HepG2 (cell line): Measurements from ENCODE around the gene COX6B1. TPM values are rescaled to one million over a fixed set of nuclear protein-coding genes. Genes with fewer than 3 reads are reported as not detected.
A peak's percentile ranks its signal among the peaks of the same experiment; 100 is the strongest.

Source experiments
- CTCF ChIP-seq: sonication (generic); formaldehyde crosslinking; IDR thresholded peaks from 2 replicates; pipeline ENCODE4 v1.5.0; 2020; ENCODE audit warnings: mild to moderate bottlenecking, missing genetic modification reagents, moderate library complexity
- GATAD2A ChIP-seq: IDR thresholded peaks from 2 replicates; pipeline ENCODE4 v1.6.1; 2016
- MBD4 ChIP-seq: IDR thresholded peaks from 2 replicates; pipeline ENCODE4 v1.6.1; 2012; ENCODE audit warnings: low read length, inconsistent platforms, borderline replicate concordance
- PRDM10 ChIP-seq: sonication (generic); formaldehyde crosslinking; IDR thresholded peaks from 2 replicates; pipeline ENCODE4 v1.4.0; 2020; ENCODE audit warnings: low read depth, missing genetic modification reagents
- RELA ChIP-seq: sonication (generic); formaldehyde crosslinking; IDR thresholded peaks from 2 replicates; pipeline ENCODE4 v1.4.0; 2020; ENCODE audit warnings: missing genetic modification reagents
- STAG1 ChIP-seq: sonication (generic); formaldehyde crosslinking; IDR thresholded peaks from 2 replicates; pipeline ENCODE4 v1.4.0; 2020; ENCODE audit warnings: missing genetic modification reagents
- ZBTB4 ChIP-seq: sonication (generic); formaldehyde crosslinking; IDR thresholded peaks from 2 replicates; pipeline ENCODE4 v1.4.0; 2020; ENCODE audit warnings: missing genetic modification reagents, mild to moderate bottlenecking, borderline replicate concordance
- ZNF20 ChIP-seq: sonication (generic); formaldehyde crosslinking; IDR thresholded peaks from 2 replicates; pipeline ENCODE4 v1.4.0; 2020; ENCODE audit warnings: mild to moderate bottlenecking, moderate library complexity, missing genetic modification reagents
- ZNF44 ChIP-seq: sonication (generic); formaldehyde crosslinking; IDR thresholded peaks from 2 replicates; pipeline ENCODE4 v1.5.1; 2020; ENCODE audit warnings: mild to moderate bottlenecking, missing genetic modification reagents
- ZNF746 ChIP-seq: sonication (generic); formaldehyde crosslinking; IDR thresholded peaks from 2 replicates; pipeline ENCODE4 v1.8.0; 2022; ENCODE audit warnings: mild to moderate bottlenecking, missing genetic modification reagents
- polyA plus RNA-seq, 8 experiments: library from polyadenylated mRNA; depleted of rRNA in 3 of 8; stranded (reverse) in 7 of 8; unstranded in 1 of 8; fragments of >200 nt; fragmentation: Illumina TruSeq in 4 of 8; extraction: Trizol in 4 of 8; gene quantifications; 2 replicates each; pipeline versions ENCODE4 v1.2.1 to v1.2.3, GENCODE V29; 2011 to 2016; ENCODE audit warnings: low read depth in 4 of 8, missing spikeins in 1 of 8, mixed read lengths in 1 of 8; ENCODE audit not compliant: insufficient read depth in 1 of 8
- total RNA-seq, 5 experiments: library from RNA; depleted of rRNA; stranded (reverse); fragments of >200 nt; fragmentation: Illumina TruSeq; extraction: Trizol; gene quantifications; 2 replicates each; pipeline ENCODE4 v1.2.3, GENCODE V29; 2016; ENCODE audit warnings: low read depth in 1 of 5
- TF ChIP-seq, protein P1 (sequence below): sonication (generic); formaldehyde crosslinking; IDR thresholded peaks from 2 replicates; pipeline ENCODE4 v1.5.1; 2020; ENCODE audit warnings: mild to moderate bottlenecking, missing genetic modification reagents, moderate library complexity

Gene COX6B1
- total and polyA plus RNA-seq, 2 of the 13 experiments (the other 11 are each of a cell fraction or from before 2014, with no cell fraction given), result 481 to 487 TPM

- TF ChIP-seq GATAD2A, result no peak
- peak; percentile 67 for TF ChIP-seq STAG1
- TF ChIP-seq, protein P1, sequence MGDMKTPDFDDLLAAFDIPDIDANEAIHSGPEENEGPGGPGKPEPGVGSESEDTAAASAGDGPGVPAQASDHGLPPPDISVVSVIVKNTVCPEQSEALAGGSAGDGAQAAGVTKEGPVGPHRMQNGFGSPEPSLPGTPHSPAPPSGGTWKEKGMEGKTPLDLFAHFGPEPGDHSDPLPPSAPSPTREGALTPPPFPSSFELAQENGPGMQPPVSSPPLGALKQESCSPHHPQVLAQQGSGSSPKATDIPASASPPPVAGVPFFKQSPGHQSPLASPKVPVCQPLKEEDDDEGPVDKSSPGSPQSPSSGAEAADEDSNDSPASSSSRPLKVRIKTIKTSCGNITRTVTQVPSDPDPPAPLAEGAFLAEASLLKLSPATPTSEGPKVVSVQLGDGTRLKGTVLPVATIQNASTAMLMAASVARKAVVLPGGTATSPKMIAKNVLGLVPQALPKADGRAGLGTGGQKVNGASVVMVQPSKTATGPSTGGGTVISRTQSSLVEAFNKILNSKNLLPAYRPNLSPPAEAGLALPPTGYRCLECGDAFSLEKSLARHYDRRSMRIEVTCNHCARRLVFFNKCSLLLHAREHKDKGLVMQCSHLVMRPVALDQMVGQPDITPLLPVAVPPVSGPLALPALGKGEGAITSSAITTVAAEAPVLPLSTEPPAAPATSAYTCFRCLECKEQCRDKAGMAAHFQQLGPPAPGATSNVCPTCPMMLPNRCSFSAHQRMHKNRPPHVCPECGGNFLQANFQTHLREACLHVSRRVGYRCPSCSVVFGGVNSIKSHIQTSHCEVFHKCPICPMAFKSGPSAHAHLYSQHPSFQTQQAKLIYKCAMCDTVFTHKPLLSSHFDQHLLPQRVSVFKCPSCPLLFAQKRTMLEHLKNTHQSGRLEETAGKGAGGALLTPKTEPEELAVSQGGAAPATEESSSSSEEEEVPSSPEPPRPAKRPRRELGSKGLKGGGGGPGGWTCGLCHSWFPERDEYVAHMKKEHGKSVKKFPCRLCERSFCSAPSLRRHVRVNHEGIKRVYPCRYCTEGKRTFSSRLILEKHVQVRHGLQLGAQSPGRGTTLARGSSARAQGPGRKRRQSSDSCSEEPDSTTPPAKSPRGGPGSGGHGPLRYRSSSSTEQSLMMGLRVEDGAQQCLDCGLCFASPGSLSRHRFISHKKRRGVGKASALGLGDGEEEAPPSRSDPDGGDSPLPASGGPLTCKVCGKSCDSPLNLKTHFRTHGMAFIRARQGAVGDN (CRISPR knock-in tag), result peak; percentile 20; the same call in 1 of the 2 replicates
- TF ChIP-seq PRDM10 (CRISPR knock-in tag), result no peak
- TF ChIP-seq ZNF44 (CRISPR knock-in tag), result no peak
- TF ChIP-seq CTCF (CRISPR knock-in tag), result peak; percentile 65
- no peak for TF ChIP-seq ZNF746
- no peak for TF ChIP-seq ZBTB4
- no peak for TF ChIP-seq MBD4
- TF ChIP-seq RELA, result no peak
- TF ChIP-seq ZNF20 (CRISPR knock-in tag), result no peak
These were observed 43.9 kb downstream of the COX6B1 start (continued) for GRCh38 chr19:35692010-35692409.
